Prostate gland (tissue), 2 donors: ENCODE data around the gene OR5H1.

Source experiments
- CTCF ChIP-seq, 4 experiments: fragments of 200-600 bp in 2 of 4; fragments of 450-650 bp in 2 of 4; sonication (generic) in 2 of 4; IDR thresholded peaks; 1 replicate in 3 of 4; 2 replicates in 1 of 4; pipeline ENCODE4 v1.5.1; 2016 to 2019; ENCODE audit warnings: antibody characterized with exemption in 4 of 4, mild to moderate bottlenecking in 2 of 4, moderate library complexity in 2 of 4
- POLR2AphosphoS5 ChIP-seq: sonication (generic); formaldehyde crosslinking; IDR thresholded peaks from one replicate; pipeline ENCODE4 v1.6.1; 2017; ENCODE audit warnings: antibody characterized with exemption

- TF ChIP-seq CTCF (IDR thresholded peaks at IDR 0.05) (no peak), POLR2AphosphoS5 (no peak)
Observed at GRCh38 chr3:98148751-98149150, 18.2 kb downstream of the OR5H1 start.
